Hepatocyte (in vitro differentiated cells): Measurements from ENCODE around the gene TNS4. TPM values are rescaled to one million over a fixed set of nuclear protein-coding genes. Genes with fewer than 3 reads are reported as not detected.

Experiments
- DNase-seq: peaks from one replicate; pipeline ENCODE4 v3.0.0-alpha.2; 2016; ENCODE audit warnings: low spot score
- H2AFZ ChIP-seq: fragments of 200-600 bp; sonication (generic); 2 replicates; pipeline ENCODE4 v1.6.0; 2016; ENCODE audit warnings: antibody characterized with exemption, mild to moderate bottlenecking
- H3K27ac ChIP-seq: fragments of 200-600 bp; sonication (generic); 2 replicates; pipeline ENCODE4 v1.5.1; 2016; ENCODE audit warnings: mild to moderate bottlenecking
- H3K27me3 ChIP-seq: fragments of 200-600 bp; sonication (generic); 2 replicates; pipeline ENCODE4 v1.6.1; 2016
- H3K36me3 ChIP-seq: fragments of 200-600 bp; sonication (generic); replicated peaks from 2 replicates; pipeline ENCODE4 v1.5.1; 2016; ENCODE audit warnings: low read depth; ENCODE audit not compliant: insufficient read depth
- H3K4me1 ChIP-seq: fragments of 200-600 bp; sonication (generic); 2 replicates; pipeline ENCODE4 v1.5.1; 2016; ENCODE audit warnings: mild to moderate bottlenecking, moderate library complexity; ENCODE audit not compliant: insufficient read depth
- H3K4me2 ChIP-seq: fragments of 200-600 bp; sonication (generic); 2 replicates; pipeline ENCODE4 v1.6.0; 2016
- H3K4me3 ChIP-seq: fragments of 200-600 bp; sonication (generic); 2 replicates; pipeline ENCODE4 v1.5.1; 2016; ENCODE audit warnings: mild to moderate bottlenecking
- H3K79me2 ChIP-seq: fragments of 200-600 bp; sonication (generic); 2 replicates; pipeline ENCODE4 v1.6.0; 2017; ENCODE audit warnings: mild to moderate bottlenecking
- H3K9me2 ChIP-seq: fragments of 200-600 bp; sonication (generic); replicated peaks from 2 replicates; pipeline ENCODE4 v1.6.0; 2017; ENCODE audit warnings: mild to moderate bottlenecking; ENCODE audit not compliant: insufficient read depth
- H3K9me3 ChIP-seq: fragments of 200-600 bp; sonication (generic); 2 replicates; pipeline ENCODE4 v1.5.1; 2016; ENCODE audit warnings: low read depth, mild to moderate bottlenecking
- H4K20me1 ChIP-seq: fragments of 200-600 bp; sonication (generic); 2 replicates; pipeline ENCODE4 v1.6.0; 2016; ENCODE audit warnings: mild to moderate bottlenecking; ENCODE audit not compliant: insufficient read depth, poor library complexity, severe bottlenecking
- CTCF ChIP-seq: fragments of 200-600 bp; sonication (generic); IDR thresholded peaks from 2 replicates; pipeline ENCODE4 v1.5.1; 2016; ENCODE audit warnings: antibody characterized with exemption, mild to moderate bottlenecking; ENCODE audit not compliant: poor library complexity
- EZH2 ChIP-seq: fragments of 200-600 bp; sonication (generic); IDR thresholded peaks from 2 replicates; pipeline ENCODE4 v1.6.1; 2016; ENCODE audit warnings: antibody characterized with exemption, mild to moderate bottlenecking, borderline replicate concordance
- EZH2phosphoT487 ChIP-seq: fragments of 200-600 bp; sonication (generic); IDR thresholded peaks from one replicate; pipeline ENCODE4 v1.6.1; 2018; ENCODE audit warnings: antibody characterized with exemption, mild to moderate bottlenecking, low read depth, moderate library complexity; ENCODE audit not compliant: unreplicated experiment, severe bottlenecking
- WGBS: methylation state at CpG from one replicate; pipeline ENCODE4 v1.1.6; 2016; ENCODE audit warnings: low lambda C conversion rate; ENCODE audit errors: missing lambda C conversion rate; 5-methylcytosine and 5-hydroxymethylcytosine counted together
- polyA plus RNA-seq: library from polyadenylated mRNA; unstranded; fragments of >200 nt; fragmentation: Nextera tagmentation; extraction: Ambion mirVana; gene quantifications from 2 replicates; pipeline ENCODE4 v1.2.1, GENCODE V29; 2016
- total RNA-seq: library from RNA; depleted of rRNA; stranded (reverse); fragments of >200 nt; gene quantifications from 2 replicates; pipeline ENCODE4 v1.2.3, GENCODE V29; 2014

The TNS4 gene
- total and polyA plus RNA-seq, 2 experiments from 2014 or later, result 0.07 TPM; not detected in 1

- H2AFZ ChIP-seq, result no peak overlapping the region
- no peaks in the 10 kb centered on the region for H3K27me3 ChIP-seq
- no peaks in the 10 kb centered on the region for H3K36me3 ChIP-seq
- no peaks in the 10 kb centered on the region for H3K9me3 ChIP-seq
- peak; percentile 32 for DNase-seq
- no peak overlapping the region for H3K4me2 ChIP-seq
- peaks cover 59% of the 10 kb centered on the region for H3K4me1 ChIP-seq
- H3K79me2 ChIP-seq, result no peaks in the 10 kb centered on the region
- H3K27ac ChIP-seq, result peak overlapping the region; percentile 86
- H3K4me3 ChIP-seq, result no peak overlapping the region
- WGBS, result 67% methylated on average over 6 of the region's 8 CpGs
- H4K20me1 ChIP-seq, result no peaks in the 10 kb centered on the region
- TF ChIP-seq CTCF, result no peak
- no peak for TF ChIP-seq EZH2phosphoT487
- no peaks in the 10 kb centered on the region for H3K9me2 ChIP-seq
These were observed 41.5 kb downstream of the TNS4 start for GRCh38 chr17:40459636-40460603.

GRCh38 chr17:40458851-40459482 lies 42.5 kb downstream of the TNS4 start:
- TF ChIP-seq CTCF (no peak), EZH2phosphoT487 (no peak)
- H3K27ac ChIP-seq, result peak overlapping the region; percentile 86
- H3K4me1 ChIP-seq, result peaks cover 59% of the 10 kb centered on the region
- H3K4me2 ChIP-seq, result peak overlapping the region; percentile 66
- no peaks in the 10 kb centered on the region for H4K20me1 ChIP-seq
- H2AFZ ChIP-seq, result no peak overlapping the region
- H3K79me2 ChIP-seq, result no peaks in the 10 kb centered on the region
- no peak for DNase-seq
- H3K27me3 ChIP-seq, result no peaks in the 10 kb centered on the region
- 85% methylated on average over 12 of the region's 12 CpGs for WGBS
- no peaks in the 10 kb centered on the region for H3K9me2 ChIP-seq
- H3K4me3 ChIP-seq, result no peak overlapping the region
- no peaks in the 10 kb centered on the region for H3K36me3 ChIP-seq
- H3K9me3 ChIP-seq, result no peaks in the 10 kb centered on the region

GRCh38 chr17:40457964-40458791 lies 43.2 kb downstream of the TNS4 start:
- no peak overlapping the region for H3K4me3 ChIP-seq
- H3K4me2 ChIP-seq, result peak overlapping the region; percentile 66
- H3K9me2 ChIP-seq, result no peaks in the 10 kb centered on the region
- H3K36me3 ChIP-seq, result no peaks in the 10 kb centered on the region
- H3K27ac ChIP-seq, result peak overlapping the region; percentile 86
- 42% methylated on average over 16 of the region's 16 CpGs for WGBS
- no peaks in the 10 kb centered on the region for H3K79me2 ChIP-seq
- TF ChIP-seq EZH2phosphoT487 (no peak), CTCF (no peak), EZH2 (no peak)
- no peaks in the 10 kb centered on the region for H4K20me1 ChIP-seq
- H3K9me3 ChIP-seq, result no peaks in the 10 kb centered on the region
- peak; percentile 74 for DNase-seq
- no peak overlapping the region for H2AFZ ChIP-seq
- peaks cover 53% of the 10 kb centered on the region for H3K4me1 ChIP-seq
- no peaks in the 10 kb centered on the region for H3K27me3 ChIP-seq
